Keratinocyte (primary cell): ENCODE data around the gene CLDN18. TPM values are rescaled to one million over a fixed set of nuclear protein-coding genes. Genes with fewer than 3 reads are reported as not detected.

ENCODE experiments used
- DNase-seq: peaks from one replicate; pipeline ENCODE4 v3.0.0-alpha.2; 2011; ENCODE audit warnings: low read depth, missing footprints, low spot score
- FAIRE-seq: peaks from 2 replicates; lab custom pipeline; 2011; peaks lifted over from hg19 to GRCh38; lab: Jason Lieb, UNC
- H2AFZ ChIP-seq: 2 replicates; pipeline ENCODE4 v1.6.0; 2012; ENCODE audit warnings: low read length, control low read depth, inconsistent platforms; ENCODE audit not compliant: control insufficient read depth
- H3K27ac ChIP-seq: 2 replicates; pipeline ENCODE4 v1.5.1; 2011; ENCODE audit warnings: low read length; ENCODE audit not compliant: control insufficient read depth, insufficient read depth
- H3K27me3 ChIP-seq: 3 replicates; pipeline ENCODE4 v1.6.0; 2011; ENCODE audit warnings: low read length; ENCODE audit not compliant: control insufficient read depth, insufficient read depth; ENCODE audit errors: extremely low read depth
- H3K36me3 ChIP-seq, 2 experiments: 2 replicates in 1 of 2; 3 replicates in 1 of 2; pipeline ENCODE4 v1.5.1; 2011; ENCODE audit warnings: low read length in 2 of 2, mild to moderate bottlenecking in 1 of 2; ENCODE audit not compliant: control insufficient read depth in 2 of 2, insufficient read depth in 2 of 2; ENCODE audit errors: extremely low read depth in 1 of 2
- H3K4me1 ChIP-seq: 3 replicates; pipeline ENCODE4 v1.5.1; 2011; ENCODE audit warnings: low read length; ENCODE audit not compliant: control insufficient read depth, insufficient read depth; ENCODE audit errors: extremely low read depth
- H3K4me2 ChIP-seq: 3 replicates; pipeline ENCODE4 v1.6.0; 2011; ENCODE audit warnings: low read depth, low read length; ENCODE audit not compliant: control insufficient read depth, insufficient read depth; ENCODE audit errors: extremely low read depth
- H3K4me3 ChIP-seq, 3 experiments: fragments of 200-600 bp in 1 of 3; sonication (generic) in 1 of 3; 2 replicates in 2 of 3; 3 replicates in 1 of 3; pipeline ENCODE4 v1.5.1; 2011 to 2016; ENCODE audit warnings: low read length in 3 of 3, mild to moderate bottlenecking in 3 of 3, control low read depth in 2 of 3, inconsistent platforms in 1 of 3, low read depth in 1 of 3, mixed read lengths in 1 of 3, mixed run types in 1 of 3, moderate library complexity in 1 of 3; ENCODE audit not compliant: control insufficient read depth in 2 of 3, insufficient read depth in 2 of 3; ENCODE audit errors: extremely low read depth in 1 of 3
- H3K79me2 ChIP-seq: 2 replicates; pipeline ENCODE4 v1.6.0; 2012; ENCODE audit warnings: low read length; ENCODE audit not compliant: control insufficient read depth, insufficient read depth
- H3K9ac ChIP-seq: 3 replicates; pipeline ENCODE4 v1.6.0; 2011; ENCODE audit warnings: low read length; ENCODE audit not compliant: control insufficient read depth, insufficient read depth; ENCODE audit errors: extremely low read depth
- H3K9me1 ChIP-seq: 3 replicates; pipeline ENCODE4 v1.6.0; 2011; ENCODE audit warnings: low read length; ENCODE audit not compliant: control insufficient read depth, insufficient read depth; ENCODE audit errors: extremely low read depth
- H3K9me3 ChIP-seq: 2 replicates; pipeline ENCODE4 v1.5.1; 2012; ENCODE audit warnings: low read depth, low read length; ENCODE audit not compliant: control insufficient read depth
- H4K20me1 ChIP-seq: 3 replicates; pipeline ENCODE4 v1.6.0; 2011; ENCODE audit warnings: low read length; ENCODE audit not compliant: control insufficient read depth, insufficient read depth; ENCODE audit errors: extremely low read depth
- EZH2 ChIP-seq: IDR thresholded peaks from one replicate; pipeline ENCODE4 v1.6.1; 2012; ENCODE audit warnings: inconsistent platforms, mild to moderate bottlenecking, low read length, moderate library complexity
- dilution Hi-C: fragments of 300-500 bp; cut with MboI; formaldehyde crosslinking; loops from one replicate; pipeline ENCODE4 v1.7.0; 2020; ENCODE audit warnings: low sequenced_read_pairs; ENCODE audit not compliant: extremely low pct_ligation_motif_present
- polyA plus RNA-seq, 5 experiments: library from polyadenylated mRNA; depleted of rRNA in 3 of 5; stranded (reverse) in 3 of 5; stranded (forward) in 1 of 5; unstranded in 1 of 5; fragments of >200 nt; gene quantifications; 1 replicate in 1 of 5; 2 replicates in 3 of 5; 3 replicates in 1 of 5; pipeline versions ENCODE4 v1.2.1 to v1.2.3, GENCODE V29; 2011 to 2012; ENCODE audit warnings: missing spikeins in 2 of 5, low read depth in 1 of 5, low replicate concordance in 1 of 5
- TF ChIP-seq, protein P1 (sequence below), 3 experiments: IDR thresholded peaks in 1 of 3; conservative IDR thresholded peaks in 1 of 3; optimal IDR thresholded peaks in 1 of 3; 2 replicates in 2 of 3; 3 replicates in 1 of 3; pipeline versions ENCODE3 to v1.5.1; 2011; ENCODE audit warnings: low read length in 3 of 3, mild to moderate bottlenecking in 3 of 3, moderate library complexity in 2 of 3, control low read depth in 1 of 3, inconsistent platforms in 1 of 3; ENCODE audit not compliant: insufficient read depth in 2 of 3; ENCODE audit errors: extremely low read depth in 1 of 3

CLDN18 gene
- polyA plus RNA-seq, 1 donor (not counting 4 experiments of a cell fraction or from before 2014, with no cell fraction given), result not detected

- Histone ChIP-seq H3K9me1 (peaks cover 12% of the 10 kb centered on the region), H3K27me3 (no peaks in the 10 kb centered on the region), H2AFZ (no peak overlapping the region), H3K4me3 (no peak overlapping the region), H3K4me2 (peak overlapping the region; percentile 37), H3K4me1 (peaks cover 37% of the 10 kb centered on the region), H3K9me3 (no peaks in the 10 kb centered on the region), H4K20me1 (no peaks in the 10 kb centered on the region), H3K79me2 (no peaks in the 10 kb centered on the region), H3K27ac (peak overlapping the region; percentile 37), H3K9ac (peak overlapping the region; percentile 38), H3K36me3 (peaks cover 1 to 3% of the 10 kb centered on the region in 2 experiments)
- dilution Hi-C loops, result no loop called here
- FAIRE-seq (peak; percentile 93), DNase-seq (no peak)
- no peak for TF ChIP-seq EZH2
- TF ChIP-seq, protein P1, sequence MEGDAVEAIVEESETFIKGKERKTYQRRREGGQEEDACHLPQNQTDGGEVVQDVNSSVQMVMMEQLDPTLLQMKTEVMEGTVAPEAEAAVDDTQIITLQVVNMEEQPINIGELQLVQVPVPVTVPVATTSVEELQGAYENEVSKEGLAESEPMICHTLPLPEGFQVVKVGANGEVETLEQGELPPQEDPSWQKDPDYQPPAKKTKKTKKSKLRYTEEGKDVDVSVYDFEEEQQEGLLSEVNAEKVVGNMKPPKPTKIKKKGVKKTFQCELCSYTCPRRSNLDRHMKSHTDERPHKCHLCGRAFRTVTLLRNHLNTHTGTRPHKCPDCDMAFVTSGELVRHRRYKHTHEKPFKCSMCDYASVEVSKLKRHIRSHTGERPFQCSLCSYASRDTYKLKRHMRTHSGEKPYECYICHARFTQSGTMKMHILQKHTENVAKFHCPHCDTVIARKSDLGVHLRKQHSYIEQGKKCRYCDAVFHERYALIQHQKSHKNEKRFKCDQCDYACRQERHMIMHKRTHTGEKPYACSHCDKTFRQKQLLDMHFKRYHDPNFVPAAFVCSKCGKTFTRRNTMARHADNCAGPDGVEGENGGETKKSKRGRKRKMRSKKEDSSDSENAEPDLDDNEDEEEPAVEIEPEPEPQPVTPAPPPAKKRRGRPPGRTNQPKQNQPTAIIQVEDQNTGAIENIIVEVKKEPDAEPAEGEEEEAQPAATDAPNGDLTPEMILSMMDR (optimal IDR thresholded peaks at IDR 0.05 in 1 of 3, IDR thresholded peaks at IDR 0.05 in 1 of 3, conservative IDR thresholded peaks at IDR 0.05 in 1 of 3; ENCODE audit: extremely low read depth in 1 of 3, insufficient read depth in 2 of 3, low read length in 3 of 3), result no peak
Observed at GRCh38 chr3:138081371-138082084, 71.6 kb downstream of the CLDN18 start.

DNA sequence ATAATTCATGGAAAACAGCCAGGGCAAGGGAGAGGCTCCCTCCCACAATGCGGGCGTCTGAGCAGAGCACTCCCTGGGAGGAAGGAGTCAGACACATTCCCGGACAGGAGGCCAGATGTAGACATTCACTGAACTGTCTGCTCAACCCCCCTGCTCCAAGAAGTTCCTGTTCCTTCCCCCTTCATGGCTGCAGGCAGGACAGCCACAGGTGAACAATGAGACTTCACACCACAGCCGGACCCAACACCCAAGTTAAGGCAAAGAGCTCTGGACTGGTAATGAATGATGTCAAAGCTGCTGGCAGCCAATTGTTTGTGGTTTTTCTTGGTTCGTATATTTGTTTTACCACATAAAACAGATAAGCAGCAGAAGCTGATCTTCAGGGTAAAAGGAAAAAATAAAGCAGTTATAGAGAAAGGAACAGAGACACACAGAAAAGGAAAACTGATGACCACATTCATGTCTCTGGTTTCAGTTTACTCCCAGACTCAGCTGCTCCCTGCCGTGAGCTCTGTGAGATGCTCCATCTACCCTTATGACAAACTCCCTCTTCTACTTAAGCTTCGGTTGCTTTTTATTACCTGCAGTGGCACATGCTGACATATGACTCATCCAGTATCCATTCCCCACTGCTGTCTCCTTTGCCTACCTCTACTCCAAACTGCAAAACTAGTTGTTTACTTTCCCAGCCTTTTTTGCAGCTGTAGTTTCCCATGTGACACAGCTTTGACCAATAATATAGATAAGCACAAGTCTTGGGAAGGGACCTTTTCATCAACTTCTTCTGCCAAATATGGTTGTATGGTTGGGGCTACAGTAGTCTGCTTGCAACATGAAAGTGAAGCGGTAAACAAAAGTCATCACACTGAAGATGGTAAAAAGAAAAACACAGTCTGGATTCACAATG lies 72.4 kb downstream of the CLDN18 start:
- FAIRE-seq, result peak; percentile 95
- DNase-seq, result peak; percentile 36
- Histone ChIP-seq H3K36me3 (peaks cover 1 to 4% of the 10 kb centered on the region in 2 experiments), H3K27ac (peak overlapping the region; percentile 37), H3K9me3 (no peaks in the 10 kb centered on the region), H3K4me3 (no peak overlapping the region), H2AFZ (no peak overlapping the region), H4K20me1 (no peaks in the 10 kb centered on the region), H3K9ac (peak overlapping the region; percentile 38), H3K27me3 (no peaks in the 10 kb centered on the region), H3K4me2 (peak overlapping the region; percentile 37), H3K79me2 (no peaks in the 10 kb centered on the region), H3K4me1 (peaks cover 37% of the 10 kb centered on the region), H3K9me1 (peaks cover 12% of the 10 kb centered on the region)
- dilution Hi-C loops, result no loop called here
- TF ChIP-seq EZH2, result no peak
- TF ChIP-seq, protein P1 (optimal IDR thresholded peaks at IDR 0.05 in 1 of 3, IDR thresholded peaks at IDR 0.05 in 1 of 3, conservative IDR thresholded peaks at IDR 0.05 in 1 of 3; ENCODE audit: extremely low read depth in 1 of 3, insufficient read depth in 2 of 3, low read length in 3 of 3), result no peak
